ENCODE measurements around the gene RTN4R. TPM values are rescaled to one million over a fixed set of nuclear protein-coding genes. Genes with fewer than 3 reads are reported as not detected.

Gene RTN4R
- total and polyA plus RNA-seq, 9 of the 15 experiments (the other 6 are each of a cell fraction or from before 2014, with no cell fraction given) = 0.04 to 2.8 (median 1.4) TPM; not detected in 3

DNA sequence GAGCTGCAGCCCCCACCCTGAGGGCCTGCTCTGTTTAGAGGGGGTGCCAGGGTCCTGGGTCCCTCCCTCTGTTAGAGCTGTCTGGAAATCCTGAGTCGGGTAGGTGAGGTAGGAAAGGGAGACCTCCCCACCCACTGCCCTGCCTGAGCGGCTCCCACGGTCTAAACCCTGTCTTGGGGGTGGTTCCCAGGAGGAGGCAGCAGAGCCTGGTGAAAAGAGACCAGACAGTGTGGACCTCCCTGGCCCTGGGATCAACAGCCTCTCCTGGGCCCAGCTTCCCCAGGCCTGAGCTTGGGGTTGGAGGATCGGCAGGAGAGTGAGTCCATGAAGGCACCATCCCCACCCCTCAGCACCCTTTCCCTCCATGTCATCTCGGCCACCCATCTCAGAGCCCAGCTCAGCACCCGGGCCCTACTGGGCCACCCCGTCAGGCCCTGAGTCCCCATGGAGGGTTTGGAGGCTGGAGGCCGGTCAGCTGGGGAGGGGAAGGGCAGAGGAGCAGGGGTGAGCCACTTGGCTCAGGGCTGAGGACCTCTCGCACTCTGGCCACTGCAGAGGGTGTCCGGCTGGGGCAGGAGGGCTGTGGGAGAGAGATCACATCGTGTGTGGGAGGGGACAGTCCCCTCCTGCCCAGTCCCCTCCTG lies 37.2 kb downstream of the RTN4R start (continued):
- no peak for TF ChIP-seq KDM5B (IDR thresholded peaks at IDR 0.05; ENCODE audit: insufficient replicate concordance, low read depth, low read length)
- no peak for TF ChIP-seq CBX5 (IDR thresholded peaks at IDR 0.05; ENCODE audit: borderline replicate concordance, low read depth)
- TF ChIP-seq ZNF41 (CRISPR knock-in tag; conservative IDR thresholded peaks at IDR 0.05) = no peak
- TF ChIP-seq SIN3B (IDR thresholded peaks at IDR 0.05; ENCODE audit: low read depth) = no peak
- TF ChIP-seq TEAD4 (IDR thresholded peaks at IDR 0.05; ENCODE audit: low read length) = no peak
- 0 out of 2 replicates have a peak, but pooled peaks have one; percentile 64 for TF ChIP-seq TEAD4 (CRISPR knock-in tag; IDR thresholded peaks at IDR 0.05; ENCODE audit: borderline replicate concordance)
- TF ChIP-seq PHF8 (IDR thresholded peaks at IDR 0.05; ENCODE audit: borderline replicate concordance, low read length) = 0 out of 2 replicates have a peak, but pooled peaks have one; percentile 3
- no peak for TF ChIP-seq ZNF354B (CRISPR knock-in tag; IDR thresholded peaks at IDR 0.05)

DNA sequence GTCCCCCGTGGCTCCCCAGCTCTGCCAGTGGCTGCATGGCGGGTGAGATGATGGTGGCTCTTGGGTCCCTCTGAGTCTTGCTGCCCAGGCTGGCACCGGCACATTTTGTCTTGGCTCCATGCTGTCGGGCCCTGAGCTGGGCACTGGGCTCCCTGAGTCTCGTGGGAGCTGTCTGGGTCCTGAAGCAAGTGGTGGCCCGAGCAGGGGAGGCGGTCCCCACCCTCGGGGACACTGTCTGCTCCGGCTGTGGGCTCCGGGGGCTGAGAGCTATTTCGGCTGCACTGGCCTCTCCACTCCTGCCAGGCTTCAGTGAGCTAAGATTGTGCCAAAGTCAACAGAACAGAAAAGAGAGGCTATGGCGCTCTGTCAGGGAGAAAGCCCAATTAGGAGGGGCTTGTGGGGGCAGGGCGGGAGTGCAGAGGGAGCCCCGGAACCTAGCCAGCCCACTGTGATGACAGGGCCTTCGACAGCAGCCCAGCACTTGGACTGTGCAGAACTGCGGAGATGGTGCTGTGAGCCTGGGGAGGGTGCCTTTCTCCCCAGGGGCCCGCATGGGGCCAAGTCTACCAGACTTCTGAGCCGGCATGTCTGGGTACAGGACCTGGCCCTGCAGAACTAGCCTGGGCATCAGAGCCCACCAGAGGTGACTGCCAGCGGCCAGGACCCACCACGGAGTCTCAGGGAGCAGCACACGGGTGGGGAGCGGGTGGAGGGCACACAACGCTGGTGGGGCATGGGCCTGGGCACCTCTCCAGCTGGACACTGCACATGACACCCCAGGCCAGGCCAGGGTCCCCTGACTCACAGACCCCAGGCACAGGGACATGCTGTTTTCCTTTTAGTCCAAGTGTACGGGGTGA lies 38.0 kb downstream of the RTN4R start:
- under 1% methylated on average over 24 of the region's 24 CpGs for WGBS (ENCODE audit: insufficient coverage, low coverage, missing lambda C conversion rate)
- no peak for ATAC-seq
- Histone ChIP-seq H3K9ac (ENCODE audit: insufficient read depth in 1 of 2, low read depth in 2 of 2, low read length in 2 of 2) (peak overlapping the region in 1 of 2 experiments; percentile 7; a peak in 1 of 4 replicates), H2AFZ (ENCODE audit: low read depth, low read length) (no peak overlapping the region), H3K4me3 (no peak overlapping the region), H3K27me3 (ENCODE audit: control insufficient read depth in 2 of 2, insufficient read depth in 2 of 2, low read length in 2 of 2) (peaks cover 81 to 99% of the 10 kb centered on the region in 2 experiments), H3K9me3 (replicated peaks; ENCODE audit: control insufficient read depth, insufficient read depth, low read depth, low read length) (peaks cover 7% of the 10 kb centered on the region; the same call in 1 of the 2 replicates), H3K27ac (ENCODE audit: extremely low read depth, low read depth, low read length) (no peak overlapping the region), H4K20me1 (replicated peaks; ENCODE audit: control insufficient read depth, insufficient read depth, low read length) (peaks cover 57% of the 10 kb centered on the region), H3K4me1 (replicated peaks in 1 of 2; ENCODE audit: control insufficient read depth in 2 of 2, insufficient read depth in 2 of 2, low read length in 2 of 2) (peaks cover 0 to 51% of the 10 kb centered on the region in 2 experiments; a peak in 2 of 5 replicates), H3K4me2 (ENCODE audit: insufficient read depth, low read length) (no peak overlapping the region), H3K9me1 (ENCODE audit: control insufficient read depth, insufficient read depth, low read length) (peaks cover 7% of the 10 kb centered on the region), H3K36me3 (ENCODE audit: control insufficient read depth, insufficient read depth, low read length) (no peaks in the 10 kb centered on the region), H3K79me2 (ENCODE audit: control insufficient read depth, insufficient read depth, low read length) (no peaks in the 10 kb centered on the region)
- in situ Hi-C loops (cut with MboI) = no loop called here
- CTCF ChIA-PET (ENCODE audit: low intra/inter-chr PET ratio) = no interaction called here
- FAIRE-seq = no peak
- no TSS peak for BruUV-seq (replicated peaks)
- no peak for DNase-seq (ENCODE audit: extremely low read depth in 1 of 4, low spot score in 3 of 4)
- POLR2A ChIA-PET = interaction anchor here (0.6 to 5.0 kb wide), 12 partner anchors 8 to 728 kb away, joined by 3 to 30 read pairs (median 3); no protein-coding TSS in a partner anchor
- intact Hi-C loops (cut with micrococcal nuclease) = loop anchor here (10.0 kb wide), 1 partner anchor 255 kb away; no protein-coding TSS in a partner anchor
- TF ChIP-seq STAG1 (CRISPR knock-in tag; IDR thresholded peaks at IDR 0.05; ENCODE audit: borderline replicate concordance) (peak; percentile 53; the same call in 1 of the 2 replicates), SRF (CRISPR knock-in tag; IDR thresholded peaks at IDR 0.05) (no peak), EZH2 (IDR thresholded peaks at IDR 0.05; ENCODE audit: borderline replicate concordance, low read depth, low read length) (peak; percentile 79; the same call in 1 of the 2 replicates), MCM3 (IDR thresholded peaks at IDR 0.05) (no peak), NCOA4 (IDR thresholded peaks at IDR 0.05; ENCODE audit: partially characterized antibody) (no peak), MYC (IDR thresholded peaks at IDR 0.05; ENCODE audit: low read depth, low read length) (no peak), MYC (CRISPR knock-in tag; IDR thresholded peaks at IDR 0.05; ENCODE audit: borderline replicate concordance, low read depth) (0 out of 2 replicates have a peak, but pooled peaks have one; percentile 44), MYBL2 (IDR thresholded peaks at IDR 0.05; ENCODE audit: low read depth) (no peak), MYBL2 (CRISPR knock-in tag; IDR thresholded peaks at IDR 0.05; ENCODE audit: borderline replicate concordance) (peak; percentile 48; the same call in 1 of the 2 replicates)
- TF ChIP-seq, protein P1, sequence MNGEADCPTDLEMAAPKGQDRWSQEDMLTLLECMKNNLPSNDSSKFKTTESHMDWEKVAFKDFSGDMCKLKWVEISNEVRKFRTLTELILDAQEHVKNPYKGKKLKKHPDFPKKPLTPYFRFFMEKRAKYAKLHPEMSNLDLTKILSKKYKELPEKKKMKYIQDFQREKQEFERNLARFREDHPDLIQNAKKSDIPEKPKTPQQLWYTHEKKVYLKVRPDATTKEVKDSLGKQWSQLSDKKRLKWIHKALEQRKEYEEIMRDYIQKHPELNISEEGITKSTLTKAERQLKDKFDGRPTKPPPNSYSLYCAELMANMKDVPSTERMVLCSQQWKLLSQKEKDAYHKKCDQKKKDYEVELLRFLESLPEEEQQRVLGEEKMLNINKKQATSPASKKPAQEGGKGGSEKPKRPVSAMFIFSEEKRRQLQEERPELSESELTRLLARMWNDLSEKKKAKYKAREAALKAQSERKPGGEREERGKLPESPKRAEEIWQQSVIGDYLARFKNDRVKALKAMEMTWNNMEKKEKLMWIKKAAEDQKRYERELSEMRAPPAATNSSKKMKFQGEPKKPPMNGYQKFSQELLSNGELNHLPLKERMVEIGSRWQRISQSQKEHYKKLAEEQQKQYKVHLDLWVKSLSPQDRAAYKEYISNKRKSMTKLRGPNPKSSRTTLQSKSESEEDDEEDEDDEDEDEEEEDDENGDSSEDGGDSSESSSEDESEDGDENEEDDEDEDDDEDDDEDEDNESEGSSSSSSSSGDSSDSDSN (IDR thresholded peaks at IDR 0.05; ENCODE audit: borderline replicate concordance in 1 of 2, low read depth in 2 of 2, low read length in 2 of 2) = peak in 1 of 2 experiments; percentile 62; a peak in 1 of 4 replicates

Data from K562 (cell line).